ENCODE results near the gene PTPN2. TPM values are rescaled to one million over a fixed set of nuclear protein-coding genes. Genes with fewer than 3 reads are reported as not detected.

PTPN2 gene
- total RNA-seq, 4 donors from 2014 or later, result 22.9 to 57.6 (median 37.5) TPM

- Histone ChIP-seq H3K27ac (no peak overlapping the region), H3K4me1 (peaks cover 0 to 10% of the 10 kb centered on the region in 2 donors), H3K27me3 (no peaks in the 10 kb centered on the region), H3K4me3 (no peak overlapping the region), H3K36me3 (no peaks in the 10 kb centered on the region), H3K9me3 (no peaks in the 10 kb centered on the region)
- DNase-seq, result no peak
- intact Hi-C loops (cut with DNase I; ENCODE audit: low total_unique reads), result no loop called here
- TF ChIP-seq CTCF (IDR thresholded peaks at IDR 0.05) (no peak), POLR2A (IDR thresholded peaks at IDR 0.05) (no peak)
Measured at GRCh38 chr18:12911929-12912703, 28.1 kb upstream of the PTPN2 start.

GRCh38 chr18:12911025-12911928 is 27.2 kb upstream of the PTPN2 start:
- DNase-seq, result peak in 1 of 2 donors; percentile 19
- H3K27me3 ChIP-seq, result no peaks in the 10 kb centered on the region
- TF ChIP-seq CTCF (IDR thresholded peaks at IDR 0.05), result no peak
- TF ChIP-seq POLR2A (IDR thresholded peaks at IDR 0.05), result no peak
- no peaks in the 10 kb centered on the region for H3K9me3 ChIP-seq
- peaks cover 0 to 10% of the 10 kb centered on the region in 2 donors for H3K4me1 ChIP-seq
- peak overlapping the region in 1 of 2 donors; percentile 18 for H3K4me3 ChIP-seq
- H3K27ac ChIP-seq, result no peak overlapping the region
- intact Hi-C loops (cut with DNase I; ENCODE audit: low total_unique reads), result no loop called here
- no peaks in the 10 kb centered on the region for H3K36me3 ChIP-seq

GRCh38 chr18:12908706-12909105 is 24.7 kb upstream of the PTPN2 start:
- DNase-seq, result no peak
- intact Hi-C loops (cut with DNase I; ENCODE audit: low total_unique reads), result no loop called here
- TF ChIP-seq POLR2A (IDR thresholded peaks at IDR 0.05), result no peak
- TF ChIP-seq CTCF (IDR thresholded peaks at IDR 0.05), result no peak
- Histone ChIP-seq H3K27ac (no peak overlapping the region), H3K4me1 (peaks cover 0 to 10% of the 10 kb centered on the region in 2 donors), H3K27me3 (no peaks in the 10 kb centered on the region), H3K4me3 (no peak overlapping the region), H3K36me3 (no peaks in the 10 kb centered on the region), H3K9me3 (no peaks in the 10 kb centered on the region)

- intact Hi-C loops (cut with DNase I; ENCODE audit: low total_unique reads), result no loop called here
- peaks cover 0 to 10% of the 10 kb centered on the region in 2 donors for H3K4me1 ChIP-seq
- no peak overlapping the region for H3K4me3 ChIP-seq
- TF ChIP-seq CTCF (IDR thresholded peaks at IDR 0.05), result no peak
- TF ChIP-seq POLR2A (IDR thresholded peaks at IDR 0.05), result no peak
- no peaks in the 10 kb centered on the region for H3K27me3 ChIP-seq
- no peak overlapping the region for H3K27ac ChIP-seq
- no peaks in the 10 kb centered on the region for H3K36me3 ChIP-seq
- DNase-seq, result no peak
- H3K9me3 ChIP-seq, result no peaks in the 10 kb centered on the region
Measured at GRCh38 chr18:12907258-12907925, 23.4 kb upstream of the PTPN2 start.

Data from uterus (tissue), 4 donors.